Measurements from ENCODE around the gene TESPA1.
"Not testable (repeated sequence)": the region's sequence is repeated elsewhere in the genome, so short reads cannot be mapped to it uniquely, and the experiment has no call there.

Gene TESPA1

GRCh38 chr12:54984658-54985376 lies at the start of gene TESPA1:
Gene TESPA1, minus strand, starts transcription at chr12:54984762. Its CDS starts 10,200 bp downstream, at chr12:54974562.
- peak; percentile 88 for DNase-seq

- no peak for DNase-seq
These were observed 49.7 kb upstream of the TESPA1 start for GRCh38 chr12:55034218-55034617.

- no peak for DNase-seq
These were observed 40.9 kb upstream of the TESPA1 start for GRCh38 chr12:55025508-55025907.

- no peak for DNase-seq
These were observed 40.0 kb upstream of the TESPA1 start for GRCh38 chr12:55024575-55024974.

- no peak for DNase-seq
These were observed 35.2 kb upstream of the TESPA1 start, which contains the start of gene NEUROD4 for GRCh38 chr12:55019784-55020183. Gene NEUROD4, plus strand, starts transcription at chr12:55019974. Its CDS starts 6,466 bp downstream, at chr12:55026440.

- DNase-seq, result no peak
These were observed 32.9 kb upstream of the TESPA1 start for GRCh38 chr12:55017416-55017925.

GRCh38 chr12:55008944-55009585 lies 24.5 kb upstream of the TESPA1 start:
- no peak for DNase-seq

- no peak for DNase-seq
These were observed 17.8 kb upstream of the TESPA1 start for GRCh38 chr12:55002355-55002754.

GRCh38 chr12:55001198-55001868 lies 16.8 kb upstream of the TESPA1 start:
- DNase-seq, result no peak

GRCh38 chr12:54998958-54999510 lies 14.5 kb upstream of the TESPA1 start:
- DNase-seq, result no peak

- no peak for DNase-seq
These were observed 13.5 kb upstream of the TESPA1 start for GRCh38 chr12:54997929-54998522.

- no peak for DNase-seq
These were observed 11.6 kb upstream of the TESPA1 start for GRCh38 chr12:54996205-54996604.

- peak; percentile 63 for DNase-seq
These were observed 8.7 kb upstream of the TESPA1 start for GRCh38 chr12:54993181-54993835.

- DNase-seq, result no peak
These were observed 7.4 kb upstream of the TESPA1 start for GRCh38 chr12:54991991-54992375.

GRCh38 chr12:54991161-54991990 lies 6.8 kb upstream of the TESPA1 start:
- peak; percentile 26 for DNase-seq

- DNase-seq, result no peak
These were observed 5.3 kb upstream of the TESPA1 start for GRCh38 chr12:54989829-54990228.

GRCh38 chr12:54988402-54989054 lies 4.0 kb upstream of the TESPA1 start:
- DNase-seq, result no peak

- no peak for DNase-seq
These were observed 3.2 kb upstream of the TESPA1 start for GRCh38 chr12:54987611-54988231.

GRCh38 chr12:54986773-54987172 lies 2.2 kb upstream of the TESPA1 start:
- not testable (repeated sequence) for DNase-seq

- no peak for DNase-seq
These were observed 943 bp downstream of the TESPA1 start for GRCh38 chr12:54983536-54984101.
